Sigmoid colon (tissue), 3 donors: Measurements from ENCODE around the gene ECM1.

Experiments
- POLR2A ChIP-seq, 2 donors: fragments of 450-650 bp; IDR thresholded peaks; one replicate each; pipeline ENCODE4 v1.6.1; 2016; ENCODE audit warnings: antibody characterized with exemption in 2 of 2, mild to moderate bottlenecking in 2 of 2, moderate library complexity in 2 of 2
- TF ChIP-seq, protein P1 (sequence below), 4 experiments: fragments of 450-650 bp in 3 of 4; fragments of 200-600 bp in 1 of 4; IDR thresholded peaks; one replicate each; pipeline ENCODE4 v1.5.1; 2016 to 2019; ENCODE audit warnings: antibody characterized with exemption in 4 of 4, mild to moderate bottlenecking in 3 of 4, moderate library complexity in 2 of 4

DNA sequence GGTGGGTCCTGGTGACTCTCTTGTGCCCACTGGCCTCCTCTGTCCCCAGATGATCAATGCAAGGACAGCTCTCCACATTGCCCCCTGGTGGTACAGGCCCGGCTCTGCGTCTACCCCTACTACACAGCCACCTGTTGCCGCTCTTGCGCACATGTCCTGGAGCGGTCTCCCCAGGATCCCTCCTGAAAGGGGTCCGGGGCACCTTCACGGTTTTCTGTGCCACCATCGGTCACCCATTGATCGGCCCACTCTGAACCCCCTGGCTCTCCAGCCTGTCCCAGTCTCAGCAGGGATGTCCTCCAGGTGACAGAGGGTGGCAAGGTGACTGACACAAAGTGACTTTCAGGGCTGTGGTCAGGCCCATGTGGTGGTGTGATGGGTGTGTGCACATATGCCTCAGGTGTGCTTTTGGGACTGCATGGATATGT is 52.1 kb downstream of the ECM1 start:
- TF ChIP-seq POLR2A (IDR thresholded peaks at IDR 0.05) = no peak
- TF ChIP-seq, protein P1, sequence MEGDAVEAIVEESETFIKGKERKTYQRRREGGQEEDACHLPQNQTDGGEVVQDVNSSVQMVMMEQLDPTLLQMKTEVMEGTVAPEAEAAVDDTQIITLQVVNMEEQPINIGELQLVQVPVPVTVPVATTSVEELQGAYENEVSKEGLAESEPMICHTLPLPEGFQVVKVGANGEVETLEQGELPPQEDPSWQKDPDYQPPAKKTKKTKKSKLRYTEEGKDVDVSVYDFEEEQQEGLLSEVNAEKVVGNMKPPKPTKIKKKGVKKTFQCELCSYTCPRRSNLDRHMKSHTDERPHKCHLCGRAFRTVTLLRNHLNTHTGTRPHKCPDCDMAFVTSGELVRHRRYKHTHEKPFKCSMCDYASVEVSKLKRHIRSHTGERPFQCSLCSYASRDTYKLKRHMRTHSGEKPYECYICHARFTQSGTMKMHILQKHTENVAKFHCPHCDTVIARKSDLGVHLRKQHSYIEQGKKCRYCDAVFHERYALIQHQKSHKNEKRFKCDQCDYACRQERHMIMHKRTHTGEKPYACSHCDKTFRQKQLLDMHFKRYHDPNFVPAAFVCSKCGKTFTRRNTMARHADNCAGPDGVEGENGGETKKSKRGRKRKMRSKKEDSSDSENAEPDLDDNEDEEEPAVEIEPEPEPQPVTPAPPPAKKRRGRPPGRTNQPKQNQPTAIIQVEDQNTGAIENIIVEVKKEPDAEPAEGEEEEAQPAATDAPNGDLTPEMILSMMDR (IDR thresholded peaks at IDR 0.05) = peak; percentile 88 to 98 (median 94)
